Right lobe of liver (tissue), 4 donors: ENCODE data around the gene EMID1.

Experiments used
- POLR2A ChIP-seq: fragments of 450-650 bp; IDR thresholded peaks from one replicate; pipeline ENCODE4 v1.6.1; 2017; ENCODE audit warnings: antibody characterized with exemption, mild to moderate bottlenecking
- TF ChIP-seq, protein P1 (sequence below), 4 donors: fragments of 200-600 bp in 3 of 4; fragments of 450-650 bp in 1 of 4; IDR thresholded peaks; one replicate each; pipeline versions ENCODE4 v1.5.1 to v1.8.0; 2016 to 2022; ENCODE audit warnings: antibody characterized with exemption in 4 of 4, mild to moderate bottlenecking in 2 of 4
- donor health status: DM: no; HTN: no; CAD: no.
- donor health status: DM: no; HTN: no; CAD: no.
- donor health status: DM: no; HTN: yes; CAD: no.

- TF ChIP-seq, protein P1, sequence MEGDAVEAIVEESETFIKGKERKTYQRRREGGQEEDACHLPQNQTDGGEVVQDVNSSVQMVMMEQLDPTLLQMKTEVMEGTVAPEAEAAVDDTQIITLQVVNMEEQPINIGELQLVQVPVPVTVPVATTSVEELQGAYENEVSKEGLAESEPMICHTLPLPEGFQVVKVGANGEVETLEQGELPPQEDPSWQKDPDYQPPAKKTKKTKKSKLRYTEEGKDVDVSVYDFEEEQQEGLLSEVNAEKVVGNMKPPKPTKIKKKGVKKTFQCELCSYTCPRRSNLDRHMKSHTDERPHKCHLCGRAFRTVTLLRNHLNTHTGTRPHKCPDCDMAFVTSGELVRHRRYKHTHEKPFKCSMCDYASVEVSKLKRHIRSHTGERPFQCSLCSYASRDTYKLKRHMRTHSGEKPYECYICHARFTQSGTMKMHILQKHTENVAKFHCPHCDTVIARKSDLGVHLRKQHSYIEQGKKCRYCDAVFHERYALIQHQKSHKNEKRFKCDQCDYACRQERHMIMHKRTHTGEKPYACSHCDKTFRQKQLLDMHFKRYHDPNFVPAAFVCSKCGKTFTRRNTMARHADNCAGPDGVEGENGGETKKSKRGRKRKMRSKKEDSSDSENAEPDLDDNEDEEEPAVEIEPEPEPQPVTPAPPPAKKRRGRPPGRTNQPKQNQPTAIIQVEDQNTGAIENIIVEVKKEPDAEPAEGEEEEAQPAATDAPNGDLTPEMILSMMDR (IDR thresholded peaks at IDR 0.05) = no peak
- TF ChIP-seq POLR2A = no peak
These were observed 27.7 kb downstream of the EMID1 start for GRCh38 chr22:29233277-29233877.
